H9 (cell line): ENCODE measurements around the gene DCC. TPM values are rescaled to one million over a fixed set of nuclear protein-coding genes. Genes with fewer than 3 reads are reported as not detected.

ENCODE experiments used
- DNase-seq: peaks from one replicate; pipeline ENCODE4 v3.0.0-alpha.2; 2017
- H2AFZ ChIP-seq: one replicate; pipeline ENCODE4 v1.6.1; 2013; ENCODE audit warnings: mild to moderate bottlenecking, low read length, control low read depth, moderate library complexity
- H2AK5ac ChIP-seq: 2 replicates; pipeline ENCODE4 v1.6.1; 2013; ENCODE audit warnings: low read length, control low read depth, mixed read lengths; ENCODE audit not compliant: insufficient read length
- H2BK120ac ChIP-seq: one replicate; pipeline ENCODE4 v1.6.1; 2013; ENCODE audit warnings: low read depth, mild to moderate bottlenecking, low read length, control low read depth, inconsistent platforms; ENCODE audit not compliant: poor library complexity, severe bottlenecking
- H2BK12ac ChIP-seq: 2 replicates; pipeline ENCODE4 v1.6.1; 2013; ENCODE audit warnings: low read length, control low read depth, mixed read lengths, low read depth; ENCODE audit not compliant: insufficient read length
- H2BK15ac ChIP-seq: 2 replicates; pipeline ENCODE4 v1.6.1; 2013; ENCODE audit warnings: low read depth, low read length, control low read depth
- H2BK20ac ChIP-seq: one replicate; pipeline ENCODE4 v1.6.1; 2013; ENCODE audit warnings: low read depth, mild to moderate bottlenecking, low read length, control low read depth, inconsistent platforms; ENCODE audit not compliant: poor library complexity, severe bottlenecking
- H2BK5ac ChIP-seq: 2 replicates; pipeline ENCODE4 v1.6.1; 2013; ENCODE audit warnings: low read length, control low read depth, mixed read lengths; ENCODE audit not compliant: insufficient read length
- H3K14ac ChIP-seq: 2 replicates; pipeline ENCODE4 v1.6.1; 2013; ENCODE audit warnings: low read length, control low read depth; ENCODE audit not compliant: insufficient read depth
- H3K18ac ChIP-seq: 2 replicates; pipeline ENCODE4 v1.6.1; 2013; ENCODE audit warnings: low read depth, mild to moderate bottlenecking, mixed read lengths, low read length, control low read depth; ENCODE audit not compliant: insufficient read length
- H3K23ac ChIP-seq: 2 replicates; pipeline ENCODE4 v1.6.1; 2013; ENCODE audit warnings: low read length, control low read depth, mixed read lengths, low read depth; ENCODE audit not compliant: insufficient read length
- H3K23me2 ChIP-seq: 2 replicates; pipeline ENCODE4 v1.6.1; 2013; ENCODE audit warnings: low read depth, mild to moderate bottlenecking, mixed read lengths, low read length, control low read depth; ENCODE audit not compliant: insufficient read length, poor library complexity, severe bottlenecking
- H3K27ac ChIP-seq: 2 replicates; pipeline ENCODE4 v1.5.1; 2013; ENCODE audit warnings: low read length, control low read depth, mixed read lengths, low read depth; ENCODE audit not compliant: insufficient read length
- H3K27me3 ChIP-seq: 2 replicates; pipeline ENCODE4 v1.6.1; 2013; ENCODE audit warnings: low read length, control low read depth, inconsistent platforms; ENCODE audit not compliant: insufficient read depth
- H3K4ac ChIP-seq: 2 replicates; pipeline ENCODE4 v1.6.1; 2013; ENCODE audit warnings: low read depth, mild to moderate bottlenecking, control low read depth, inconsistent platforms, low read length, moderate library complexity
- H3K4me1 ChIP-seq: 2 replicates; pipeline ENCODE4 v1.6.1; 2013; ENCODE audit warnings: low read length, control low read depth, inconsistent platforms; ENCODE audit not compliant: insufficient read depth
- H3K4me2 ChIP-seq: 2 replicates; pipeline ENCODE4 v1.6.1; 2013; ENCODE audit warnings: low read length, control low read depth, mixed read lengths; ENCODE audit not compliant: insufficient read length, insufficient read depth
- H3K56ac ChIP-seq: 2 replicates; pipeline ENCODE4 v1.6.1; 2013; ENCODE audit warnings: low read depth, mild to moderate bottlenecking, mixed read lengths, low read length, control low read depth; ENCODE audit not compliant: insufficient read length
- H3K79me1 ChIP-seq: 2 replicates; pipeline ENCODE4 v1.6.1; 2013; ENCODE audit warnings: low read depth, mild to moderate bottlenecking, moderate library complexity, low read length, control low read depth, inconsistent platforms; ENCODE audit not compliant: insufficient read depth, poor library complexity, severe bottlenecking
- H3K79me2 ChIP-seq: 2 replicates; pipeline ENCODE4 v1.6.1; 2013; ENCODE audit warnings: low read length, control low read depth, inconsistent platforms; ENCODE audit not compliant: insufficient read depth
- H3K9ac ChIP-seq: 2 replicates; pipeline ENCODE4 v1.6.1; 2013; ENCODE audit warnings: low read length, control low read depth, mixed read lengths; ENCODE audit not compliant: insufficient read length; ENCODE audit errors: extremely low read depth
- H3K9me3 ChIP-seq: one replicate; pipeline ENCODE4 v1.6.1; 2013; ENCODE audit warnings: low read depth, low read length, inconsistent platforms; ENCODE audit not compliant: control insufficient read depth
- H3T11ph ChIP-seq: one replicate; pipeline ENCODE4 v1.6.1; 2013; ENCODE audit warnings: mild to moderate bottlenecking, low read length, control low read depth, inconsistent platforms
- H4K20me1 ChIP-seq: one replicate; pipeline ENCODE4 v1.6.1; 2013; ENCODE audit not compliant: control insufficient read depth, insufficient read length, insufficient read depth
- H4K5ac ChIP-seq: 2 replicates; pipeline ENCODE4 v1.6.1; 2013; ENCODE audit warnings: low read depth, mild to moderate bottlenecking, mixed read lengths, low read length, control low read depth; ENCODE audit not compliant: insufficient read length
- H4K8ac ChIP-seq: replicated peaks from 2 replicates; pipeline ENCODE4 v1.6.1; 2013; ENCODE audit warnings: low read length, control low read depth, mixed read lengths, low read depth; ENCODE audit not compliant: insufficient read length
- H4K91ac ChIP-seq: 2 replicates; pipeline ENCODE4 v1.6.1; 2013; ENCODE audit warnings: low read depth, mild to moderate bottlenecking, moderate library complexity, mixed read lengths, low read length, control low read depth; ENCODE audit not compliant: insufficient read length
- H3K27ac Mint-ChIP-seq, 3 experiments: 2 replicates in 2 of 3; 3 replicates in 1 of 3; pipeline ENCODE4 v1.8.0; 2020 to 2021; ENCODE audit warnings: mixed read lengths in 3 of 3, mild to moderate bottlenecking in 1 of 3, moderate library complexity in 1 of 3
- H3K27me3 Mint-ChIP-seq: 2 replicates; pipeline ENCODE4 v1.8.0; 2021; ENCODE audit warnings: low read depth, mild to moderate bottlenecking, moderate library complexity, mixed read lengths
- H3K36me3 Mint-ChIP-seq, 3 experiments: 2 replicates in 2 of 3; 3 replicates in 1 of 3; pipeline ENCODE4 v1.8.0; 2020 to 2021; ENCODE audit warnings: low read depth in 3 of 3, mixed read lengths in 3 of 3; ENCODE audit not compliant: insufficient read depth in 1 of 3
- H3K4me1 Mint-ChIP-seq, 2 experiments: 2 replicates each; pipeline ENCODE4 v1.8.0; 2020; ENCODE audit warnings: mixed read lengths in 2 of 2
- H3K4me3 Mint-ChIP-seq, 2 experiments: 2 replicates in 1 of 2; 3 replicates in 1 of 2; pipeline ENCODE4 v1.8.0; 2020 to 2021; ENCODE audit warnings: mild to moderate bottlenecking in 2 of 2, mixed read lengths in 2 of 2, moderate library complexity in 1 of 2
- H3K9me3 Mint-ChIP-seq, 2 experiments: 2 replicates in 1 of 2; 3 replicates in 1 of 2; pipeline ENCODE4 v1.8.0; 2020; ENCODE audit warnings: mild to moderate bottlenecking in 2 of 2, mixed read lengths in 2 of 2, moderate library complexity in 1 of 2
- CTCF ChIP-seq: fragments of 200-600 bp; sonication (generic); conservative IDR thresholded peaks from 3 replicates; pipeline ENCODE4 v1.8.0; 2021; ENCODE audit warnings: antibody characterized with exemption, mild to moderate bottlenecking
- WGBS: extraction: QIAGEN DNeasy Blood & Tissue Kit; methylation state at CpG from one replicate; pipeline ENCODE4 v1.1.7; 2013; ENCODE audit warnings: missing lambda C conversion rate, low lambda C conversion rate, mixed read lengths; ENCODE audit not compliant: insufficient read length; ENCODE audit errors: extremely low coverage; 5-methylcytosine and 5-hydroxymethylcytosine counted together
- total RNA-seq: library from RNA; stranded (reverse); gene quantifications from 2 replicates; pipeline ENCODE4 v1.2.1, GENCODE V29; 2021

DCC gene
- total RNA-seq, 1 experiment from 2014 or later = 0.35 TPM

GRCh38 chr18:52995875-52996274 lies 655.9 kb downstream of the DCC start:
- Histone ChIP-seq H2BK12ac (no peak overlapping the region), H4K20me1 (no peaks in the 10 kb centered on the region), H3K4me1 (no peaks in the 10 kb centered on the region), H2BK20ac (no peak overlapping the region), H3K79me2 (no peaks in the 10 kb centered on the region), H3K18ac (no peak overlapping the region), H3K79me1 (no peaks in the 10 kb centered on the region), H2AFZ (no peak overlapping the region), H3T11ph (no peak overlapping the region), H3K23me2 (no peaks in the 10 kb centered on the region), H3K4me2 (no peak overlapping the region), H4K5ac (no peak overlapping the region), H3K56ac (no peak overlapping the region), H2BK120ac (no peak overlapping the region), H2BK5ac (no peak overlapping the region), H3K9ac (no peak overlapping the region), H2AK5ac (no peak overlapping the region), H4K8ac (no peak overlapping the region), H4K91ac (no peak overlapping the region), H3K27ac (no peak overlapping the region), H3K23ac (no peak overlapping the region), H2BK15ac (no peak overlapping the region), H3K14ac (no peak overlapping the region), H3K9me3 (no peaks in the 10 kb centered on the region), H3K27me3 (no peaks in the 10 kb centered on the region; the same call in 1 of the 2 replicates), H3K4ac (no peak overlapping the region)
- no peak overlapping the region for H3K4me3 Mint-ChIP-seq
- no peak for TF ChIP-seq CTCF
- H3K9me3 Mint-ChIP-seq = no peaks in the 10 kb centered on the region
- DNase-seq = no peak
- no peaks in the 10 kb centered on the region for H3K27me3 Mint-ChIP-seq
- no peak overlapping the region for H3K27ac Mint-ChIP-seq
- H3K4me1 Mint-ChIP-seq = 0 out of 4 replicates have a peak, but pooled peaks cover 0 to 2% of the 10 kb centered on the region in 2 experiments
- H3K36me3 Mint-ChIP-seq = no peaks in the 10 kb centered on the region
- no CpG with 5 or more reads among the region's 4 CpGs for WGBS
